NOMO-1 treated with DMSO at 0.1 percent for 48 hours (cell line): ENCODE data around the gene SNX9.
"Not testable (repeated sequence)": the region's sequence is repeated elsewhere in the genome, so short reads cannot be mapped to it uniquely, and the experiment has no call there.

Experiments
- DNase-seq: peaks from one replicate; lab custom pipeline; 2025; ENCODE audit not compliant: unreplicated experiment; lab: John Stamatoyannopoulos, UW

SNX9 gene

GRCh38 chr6:157855325-157855724 lies 32.3 kb downstream of the SNX9 start:
- no peak for DNase-seq

- not testable (repeated sequence) for DNase-seq
These were observed 32.8 kb downstream of the SNX9 start for GRCh38 chr6:157855804-157856203.

- DNase-seq, result not testable (repeated sequence)
These were observed 35.6 kb downstream of the SNX9 start for GRCh38 chr6:157858664-157859063.

- DNase-seq, result no peak
These were observed 36.9 kb downstream of the SNX9 start for GRCh38 chr6:157859775-157860504.

GRCh38 chr6:157860505-157860991 lies 37.5 kb downstream of the SNX9 start:
- no peak for DNase-seq

GRCh38 chr6:157861184-157861583 lies 38.1 kb downstream of the SNX9 start:
- DNase-seq, result no peak

- DNase-seq, result no peak
These were observed 38.8 kb downstream of the SNX9 start for GRCh38 chr6:157861814-157862213.

- no peak for DNase-seq
These were observed 39.7 kb downstream of the SNX9 start for GRCh38 chr6:157862706-157863105.

GRCh38 chr6:157864185-157864761 lies 41.2 kb downstream of the SNX9 start:
- no peak for DNase-seq

- no peak for DNase-seq
These were observed 42.2 kb downstream of the SNX9 start for GRCh38 chr6:157865249-157865648.

- DNase-seq, result peak; percentile 8
These were observed 44.1 kb downstream of the SNX9 start for GRCh38 chr6:157867155-157867559.

GRCh38 chr6:157867981-157868380 lies 44.9 kb downstream of the SNX9 start:
- DNase-seq, result no peak

- no peak for DNase-seq
These were observed 45.8 kb downstream of the SNX9 start for GRCh38 chr6:157868835-157869234.

- DNase-seq, result no peak
These were observed 46.7 kb downstream of the SNX9 start for GRCh38 chr6:157869673-157870302.

GRCh38 chr6:157873735-157874344 lies 50.8 kb downstream of the SNX9 start:
- peak; percentile 47 for DNase-seq

GRCh38 chr6:157877149-157877548 lies 54.1 kb downstream of the SNX9 start:
- no peak for DNase-seq

GRCh38 chr6:157877573-157878438 lies 54.8 kb downstream of the SNX9 start:
- DNase-seq, result no peak

- DNase-seq, result no peak
These were observed 56.2 kb downstream of the SNX9 start for GRCh38 chr6:157879034-157879872.

- DNase-seq, result no peak
These were observed 56.8 kb downstream of the SNX9 start for GRCh38 chr6:157879873-157880254.

- DNase-seq, result no peak
These were observed 57.5 kb downstream of the SNX9 start for GRCh38 chr6:157880534-157880933.
